ENCODE measurements around the gene CLDN11.
A peak's percentile ranks its signal among the peaks of the same experiment; 100 is the strongest.

Gene CLDN11

GRCh38 chr3:170428095-170428494 lies 9.4 kb downstream of the CLDN11 start:
- DNase-seq, result no peak

GRCh38 chr3:170429050-170429449 lies 10.4 kb downstream of the CLDN11 start:
- DNase-seq, result peak; percentile 41

- no peak for DNase-seq
Observed at GRCh38 chr3:170431054-170431453, 12.4 kb downstream of the CLDN11 start.

GRCh38 chr3:170432416-170432815 lies 13.7 kb downstream of the CLDN11 start:
- DNase-seq, result no peak

- DNase-seq, result no peak
Observed at GRCh38 chr3:170436697-170437096, 18.0 kb downstream of the CLDN11 start.

GRCh38 chr3:170437176-170437575 lies 18.5 kb downstream of the CLDN11 start:
- DNase-seq, result no peak

- DNase-seq, result no peak
Observed at GRCh38 chr3:170437696-170438407, 19.2 kb downstream of the CLDN11 start.

- no peak for DNase-seq
Observed at GRCh38 chr3:170438836-170439235, 20.2 kb downstream of the CLDN11 start.

- peak; percentile 53 for DNase-seq
Observed at GRCh38 chr3:170440344-170440743, 21.7 kb downstream of the CLDN11 start.

- no peak for DNase-seq
Observed at GRCh38 chr3:170441412-170441811, 22.7 kb downstream of the CLDN11 start.

GRCh38 chr3:170442947-170443346 lies 24.3 kb downstream of the CLDN11 start:
- DNase-seq, result peak; percentile 15

- no peak for DNase-seq
Observed at GRCh38 chr3:170443457-170443856, 24.8 kb downstream of the CLDN11 start.

- DNase-seq, result no peak
Observed at GRCh38 chr3:170448584-170448983, 29.9 kb downstream of the CLDN11 start.

- DNase-seq, result no peak
Observed at GRCh38 chr3:170450039-170450438, 31.4 kb downstream of the CLDN11 start.

GRCh38 chr3:170454509-170454908 lies 35.8 kb downstream of the CLDN11 start:
- no peak for DNase-seq

GRCh38 chr3:170458285-170458684 lies 39.6 kb downstream of the CLDN11 start:
- DNase-seq, result no peak

GRCh38 chr3:170463011-170463410 lies 44.3 kb downstream of the CLDN11 start:
- no peak for DNase-seq

GRCh38 chr3:170465955-170466354 lies 47.3 kb downstream of the CLDN11 start:
- no peak for DNase-seq

GRCh38 chr3:170467007-170467406 lies 48.3 kb downstream of the CLDN11 start:
- no peak for DNase-seq

- no peak for DNase-seq
Observed at GRCh38 chr3:170467571-170468147, 49.0 kb downstream of the CLDN11 start.

GRCh38 chr3:170469151-170470062 lies 50.7 kb downstream of the CLDN11 start:
- DNase-seq, result peak; percentile 28

- DNase-seq, result peak; percentile 33
Observed at GRCh38 chr3:170470063-170471016, 51.7 kb downstream of the CLDN11 start.

GRCh38 chr3:170471149-170471548 lies 52.5 kb downstream of the CLDN11 start:
- peak; percentile 15 for DNase-seq
